ENCODE results near the gene HBZ. TPM values are rescaled to one million over a fixed set of nuclear protein-coding genes. Genes with fewer than 3 reads are reported as not detected.
"Not testable (repeated sequence)": the region's sequence is repeated elsewhere in the genome, so short reads cannot be mapped to it uniquely, and the experiment has no call there.

The HBZ gene
- total RNA-seq, 1 experiment from 2014 or later, result not detected

- Histone ChIP-seq H3K27ac (no peak overlapping the region), H3K4me3 (no peak overlapping the region), H3K4me1 (replicated peaks) (peaks cover 20% of the 10 kb centered on the region), H3K27me3 (replicated peaks) (peaks cover 45% of the 10 kb centered on the region), H3K9me3 (replicated peaks) (peaks cover 4% of the 10 kb centered on the region; the same call in 1 of the 2 replicates), H3K36me3 (peaks cover 5% of the 10 kb centered on the region; the same call in 1 of the 2 replicates)
- no peak for DNase-seq (ENCODE audit: low read depth in 1 of 2, low spot score in 2 of 2)
Observed at GRCh38 chr16:181565-182021, 29.1 kb downstream of the HBZ start.

- peaks cover 13% of the 10 kb centered on the region for H3K36me3 ChIP-seq
Observed at GRCh38 chr16:183005-183404, 30.6 kb downstream of the HBZ start.

GRCh38 chr16:185213-185612, 32.8 kb downstream of the HBZ start:
- peaks cover 16% of the 10 kb centered on the region for H3K4me1 ChIP-seq (replicated peaks)
- peaks cover 33% of the 10 kb centered on the region for H3K36me3 ChIP-seq
- peaks cover 13% of the 10 kb centered on the region for H3K27me3 ChIP-seq (replicated peaks)
- peaks cover 4% of the 10 kb centered on the region; the same call in 1 of the 2 replicates for H3K9me3 ChIP-seq (replicated peaks)
- no peak for DNase-seq (ENCODE audit: low read depth in 1 of 2, low spot score in 2 of 2)
- no peak overlapping the region for H3K4me3 ChIP-seq
- no peak overlapping the region for H3K27ac ChIP-seq

More at GRCh38 chr16:183005-183404, 30.6 kb downstream of the HBZ start:
- Histone ChIP-seq H3K27me3 (replicated peaks) (peaks cover 35% of the 10 kb centered on the region), H3K4me3 (no peak overlapping the region), H3K9me3 (replicated peaks) (peaks cover 4% of the 10 kb centered on the region; the same call in 1 of the 2 replicates), H3K4me1 (replicated peaks) (peaks cover 20% of the 10 kb centered on the region), H3K27ac (no peak overlapping the region)
- no peak for DNase-seq (ENCODE audit: low read depth in 1 of 2, low spot score in 2 of 2)

GRCh38 chr16:185691-186090, 33.2 kb downstream of the HBZ start:
- H3K27ac ChIP-seq, result no peak overlapping the region
- peaks cover 11% of the 10 kb centered on the region for H3K4me1 ChIP-seq (replicated peaks)
- DNase-seq (ENCODE audit: low read depth in 1 of 2, low spot score in 2 of 2), result no peak
- H3K36me3 ChIP-seq, result peaks cover 37% of the 10 kb centered on the region
- no peak overlapping the region for H3K4me3 ChIP-seq
- H3K27me3 ChIP-seq (replicated peaks), result peaks cover 8% of the 10 kb centered on the region
- peaks cover 4% of the 10 kb centered on the region; the same call in 1 of the 2 replicates for H3K9me3 ChIP-seq (replicated peaks)

- H3K36me3 ChIP-seq, result peaks cover 54% of the 10 kb centered on the region
- no peak overlapping the region for H3K4me3 ChIP-seq
- no peaks in the 10 kb centered on the region for H3K4me1 ChIP-seq (replicated peaks)
- no peak overlapping the region for H3K27ac ChIP-seq
- DNase-seq (ENCODE audit: low read depth in 1 of 2, low spot score in 2 of 2), result no peak
- H3K9me3 ChIP-seq (replicated peaks), result no peaks in the 10 kb centered on the region
- no peaks in the 10 kb centered on the region for H3K27me3 ChIP-seq (replicated peaks)
Observed at GRCh38 chr16:187330-187729, 34.9 kb downstream of the HBZ start.

- DNase-seq (ENCODE audit: low read depth in 1 of 2, low spot score in 2 of 2), result no peak
- Histone ChIP-seq H3K9me3 (replicated peaks) (no peaks in the 10 kb centered on the region), H3K27me3 (replicated peaks) (no peaks in the 10 kb centered on the region), H3K4me1 (replicated peaks) (no peaks in the 10 kb centered on the region), H3K27ac (no peak overlapping the region), H3K4me3 (no peak overlapping the region), H3K36me3 (peaks cover 67% of the 10 kb centered on the region)
Observed at GRCh38 chr16:188674-189073, 36.2 kb downstream of the HBZ start.

- Histone ChIP-seq H3K27ac (no peak overlapping the region), H3K36me3 (peaks cover 77% of the 10 kb centered on the region), H3K27me3 (replicated peaks) (no peaks in the 10 kb centered on the region), H3K9me3 (replicated peaks) (no peaks in the 10 kb centered on the region), H3K4me3 (no peak overlapping the region), H3K4me1 (replicated peaks) (no peaks in the 10 kb centered on the region)
- no peak for DNase-seq (ENCODE audit: low read depth in 1 of 2, low spot score in 2 of 2)
Observed at GRCh38 chr16:189604-190186, 37.3 kb downstream of the HBZ start.

- H3K27ac ChIP-seq, result no peak overlapping the region
- H3K9me3 ChIP-seq (replicated peaks), result no peaks in the 10 kb centered on the region
- H3K4me1 ChIP-seq (replicated peaks), result no peaks in the 10 kb centered on the region
- peaks cover 92% of the 10 kb centered on the region for H3K36me3 ChIP-seq
- DNase-seq (ENCODE audit: low read depth in 1 of 2, low spot score in 2 of 2), result no peak
- no peaks in the 10 kb centered on the region for H3K27me3 ChIP-seq (replicated peaks)
- H3K4me3 ChIP-seq, result no peak overlapping the region
Observed at GRCh38 chr16:191831-192230, 39.4 kb downstream of the HBZ start.

GRCh38 chr16:192686-193085, 40.2 kb downstream of the HBZ start:
- DNase-seq (ENCODE audit: low read depth in 1 of 2, low spot score in 2 of 2), result no peak
- H3K36me3 ChIP-seq, result peaks cover 95% of the 10 kb centered on the region
- H3K27ac ChIP-seq, result no peak overlapping the region
- no peak overlapping the region for H3K4me3 ChIP-seq
- H3K4me1 ChIP-seq (replicated peaks), result no peaks in the 10 kb centered on the region
- H3K9me3 ChIP-seq (replicated peaks), result no peaks in the 10 kb centered on the region
- no peaks in the 10 kb centered on the region for H3K27me3 ChIP-seq (replicated peaks)

GRCh38 chr16:193441-193840, 41.0 kb downstream of the HBZ start:
- Histone ChIP-seq H3K27me3 (replicated peaks) (no peaks in the 10 kb centered on the region), H3K9me3 (replicated peaks) (no peaks in the 10 kb centered on the region), H3K4me1 (replicated peaks) (no peaks in the 10 kb centered on the region), H3K36me3 (peaks cover 96% of the 10 kb centered on the region), H3K27ac (no peak overlapping the region), H3K4me3 (no peak overlapping the region)
- no peak for DNase-seq (ENCODE audit: low read depth in 1 of 2, low spot score in 2 of 2)

- no peaks in the 10 kb centered on the region for H3K4me1 ChIP-seq (replicated peaks)
- no peak overlapping the region for H3K4me3 ChIP-seq
- H3K9me3 ChIP-seq (replicated peaks), result no peaks in the 10 kb centered on the region
- peaks cover 96% of the 10 kb centered on the region for H3K36me3 ChIP-seq
- no peaks in the 10 kb centered on the region for H3K27me3 ChIP-seq (replicated peaks)
- no peak overlapping the region for H3K27ac ChIP-seq
- DNase-seq (ENCODE audit: low read depth in 1 of 2, low spot score in 2 of 2), result no peak
Observed at GRCh38 chr16:194516-194915, 42.1 kb downstream of the HBZ start.

GRCh38 chr16:200388-200787, 47.9 kb downstream of the HBZ start:
- Histone ChIP-seq H3K4me3 (no peak overlapping the region), H3K4me1 (replicated peaks) (no peaks in the 10 kb centered on the region), H3K36me3 (peaks cover 80% of the 10 kb centered on the region), H3K27me3 (replicated peaks) (no peaks in the 10 kb centered on the region), H3K27ac (no peak overlapping the region), H3K9me3 (replicated peaks) (no peaks in the 10 kb centered on the region)
- no peak for DNase-seq (ENCODE audit: low read depth in 1 of 2, low spot score in 2 of 2)

GRCh38 chr16:203246-203645, 50.8 kb downstream of the HBZ start:
- H3K36me3 ChIP-seq, result peaks cover 83% of the 10 kb centered on the region
- DNase-seq (ENCODE audit: low read depth in 1 of 2, low spot score in 2 of 2), result no peak
- H3K4me3 ChIP-seq, result no peak overlapping the region
- H3K27ac ChIP-seq, result no peak overlapping the region
- no peaks in the 10 kb centered on the region for H3K9me3 ChIP-seq (replicated peaks)
- no peaks in the 10 kb centered on the region for H3K27me3 ChIP-seq (replicated peaks)
- no peaks in the 10 kb centered on the region for H3K4me1 ChIP-seq (replicated peaks)

GRCh38 chr16:204046-204445, 51.6 kb downstream of the HBZ start:
- H3K36me3 ChIP-seq, result peaks cover 83% of the 10 kb centered on the region
- not testable (repeated sequence) for DNase-seq (ENCODE audit: low read depth in 1 of 2, low spot score in 2 of 2); H3K27me3 ChIP-seq (replicated peaks); H3K27ac ChIP-seq; H3K4me1 ChIP-seq (replicated peaks); H3K9me3 ChIP-seq (replicated peaks); H3K4me3 ChIP-seq

Data from SJSA1 (cell line).